ENCODE results near the gene IGLON5.

Gene IGLON5

GRCh38 chr19:51366389-51367254, 55.2 kb downstream of the IGLON5 start:
- DNase-seq: no peak

- no peak for DNase-seq
These were observed 55.8 kb downstream of the IGLON5 start for GRCh38 chr19:51367255-51367564.

GRCh38 chr19:51367565-51368365, 56.3 kb downstream of the IGLON5 start:
- DNase-seq: no peak

GRCh38 chr19:51368366-51369282, 57.2 kb downstream of the IGLON5 start, which contains the start of gene CLDND2:
Gene CLDND2, minus strand, starts transcription at chr19:51369003. Its CDS starts 426 bp downstream, at chr19:51368577.
- DNase-seq: no peak

GRCh38 chr19:51370230-51370629, 58.8 kb downstream of the IGLON5 start:
- no peak for DNase-seq

- no peak for DNase-seq
These were observed 59.8 kb downstream of the IGLON5 start for GRCh38 chr19:51371186-51371690.

GRCh38 chr19:51372021-51372648, 60.7 kb downstream of the IGLON5 start:
- DNase-seq: no peak

- DNase-seq: no peak
These were observed 61.4 kb downstream of the IGLON5 start, which contains the start of gene NKG7 for GRCh38 chr19:51372649-51373504. Gene NKG7, minus strand, starts transcription at chr19:51372654. Its CDS starts 119 bp downstream, at chr19:51372535.

GRCh38 chr19:51375504-51376221, 64.2 kb downstream of the IGLON5 start:
- DNase-seq: no peak

- DNase-seq: no peak
These were observed 66.0 kb downstream of the IGLON5 start for GRCh38 chr19:51377422-51377821.

GRCh38 chr19:51380379-51380778, 68.9 kb downstream of the IGLON5 start:
- no peak for DNase-seq
